Stimulated activated CD4-positive, alpha-beta T cell treated with anti-CD3 and anti-CD28 coated beads, Interleukin-4, amount 100 ng/mL, for 1 hour (primary cell): ENCODE measurements around the gene PPL.

ENCODE experiments used
- DNase-seq: peaks from one replicate; pipeline ENCODE4 v3.0.0-alpha.2; 2020

The PPL gene

DNA sequence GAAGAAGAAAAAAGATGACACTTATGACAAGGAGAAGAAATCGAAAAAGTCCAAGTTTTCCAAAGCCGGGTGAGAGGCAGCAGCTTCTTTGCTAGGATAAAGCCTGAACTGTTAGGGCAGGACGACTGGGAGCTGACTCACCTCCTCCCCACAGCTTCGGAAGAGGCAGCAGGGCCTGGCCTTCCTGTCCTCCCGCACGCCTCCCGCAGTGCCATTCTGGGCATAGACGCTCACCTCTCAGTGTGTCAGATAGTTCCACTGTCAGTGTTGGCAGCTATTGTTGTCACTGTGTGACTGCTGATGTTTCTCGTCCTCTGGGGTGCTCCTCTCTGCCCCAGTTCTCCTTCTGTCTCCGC is 77.1 kb downstream of the PPL start:
- no peak for DNase-seq

DNA sequence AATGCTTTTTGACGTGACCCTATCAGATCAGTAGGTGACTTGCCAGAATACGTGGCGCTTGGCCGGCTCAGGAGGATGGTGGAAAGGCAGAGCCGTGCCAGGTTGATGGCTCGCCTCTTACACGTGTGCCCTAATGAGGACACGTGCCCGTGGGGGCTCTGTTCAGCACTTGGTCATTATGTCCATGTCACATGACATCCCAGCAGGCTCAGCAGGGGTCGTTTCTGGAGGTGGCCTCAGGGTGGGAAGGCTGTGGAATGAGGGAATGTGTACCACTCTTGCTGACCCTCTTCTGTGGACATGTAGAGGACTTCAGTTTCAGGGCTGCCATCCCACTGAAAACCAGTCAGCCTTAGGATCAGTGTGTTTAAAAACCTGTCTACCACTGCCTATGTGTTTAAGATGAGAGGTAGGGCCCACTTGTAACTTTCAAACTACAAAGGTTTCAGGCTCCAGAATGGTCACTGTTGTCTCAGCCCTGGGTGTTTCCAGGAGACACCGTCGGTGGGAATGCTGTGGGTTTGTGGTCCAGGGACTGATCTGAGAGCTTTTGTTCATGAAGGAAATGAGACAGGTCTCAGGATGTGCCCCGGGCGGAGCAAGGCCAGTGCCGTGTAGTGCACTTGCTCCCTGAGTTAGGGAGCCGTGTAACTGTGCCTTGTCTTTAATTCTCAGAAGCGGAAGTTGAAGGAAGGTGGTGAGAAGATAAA is 77.6 kb downstream of the PPL start:
- DNase-seq, result no peak

DNA sequence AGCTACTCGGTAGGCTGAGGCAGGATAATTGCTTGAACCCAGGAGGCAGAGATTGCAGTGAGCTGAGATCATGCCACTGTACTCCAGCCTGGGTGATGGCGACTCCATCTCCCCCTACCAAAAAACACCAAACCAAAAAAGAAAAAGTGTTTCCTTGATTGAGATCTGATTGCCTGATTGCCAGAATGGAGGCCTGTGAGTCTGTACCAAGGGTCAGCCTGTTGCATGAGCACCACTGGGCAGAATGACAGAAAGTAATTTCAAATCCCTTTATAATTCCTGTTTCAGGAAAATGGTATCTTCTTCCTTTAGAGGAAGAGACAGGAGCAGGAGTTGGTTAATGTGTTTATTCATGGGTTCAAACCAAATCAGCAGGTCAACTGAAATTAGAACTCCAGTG is 81.1 kb downstream of the PPL start:
- no peak for DNase-seq

DNA sequence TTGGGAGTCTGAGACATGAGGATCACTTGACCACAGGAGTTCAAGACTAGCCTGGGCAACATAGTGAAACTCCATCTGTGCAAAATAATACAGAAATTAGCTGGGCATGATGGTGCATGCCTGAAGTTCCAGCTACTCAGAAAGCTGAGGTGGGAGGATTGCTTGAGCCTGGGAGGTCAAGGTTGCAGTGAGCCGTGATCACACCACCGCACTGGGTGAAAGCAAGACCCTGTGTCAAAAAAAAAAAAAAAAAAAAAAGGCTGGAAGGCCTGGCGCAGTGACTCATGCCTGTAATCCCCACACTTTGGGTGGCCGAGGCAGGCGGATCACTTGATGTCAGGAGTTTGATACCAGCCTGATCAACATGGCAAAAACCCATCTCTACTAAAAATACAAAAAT is 81.6 kb downstream of the PPL start:
- DNase-seq, result no peak

DNA sequence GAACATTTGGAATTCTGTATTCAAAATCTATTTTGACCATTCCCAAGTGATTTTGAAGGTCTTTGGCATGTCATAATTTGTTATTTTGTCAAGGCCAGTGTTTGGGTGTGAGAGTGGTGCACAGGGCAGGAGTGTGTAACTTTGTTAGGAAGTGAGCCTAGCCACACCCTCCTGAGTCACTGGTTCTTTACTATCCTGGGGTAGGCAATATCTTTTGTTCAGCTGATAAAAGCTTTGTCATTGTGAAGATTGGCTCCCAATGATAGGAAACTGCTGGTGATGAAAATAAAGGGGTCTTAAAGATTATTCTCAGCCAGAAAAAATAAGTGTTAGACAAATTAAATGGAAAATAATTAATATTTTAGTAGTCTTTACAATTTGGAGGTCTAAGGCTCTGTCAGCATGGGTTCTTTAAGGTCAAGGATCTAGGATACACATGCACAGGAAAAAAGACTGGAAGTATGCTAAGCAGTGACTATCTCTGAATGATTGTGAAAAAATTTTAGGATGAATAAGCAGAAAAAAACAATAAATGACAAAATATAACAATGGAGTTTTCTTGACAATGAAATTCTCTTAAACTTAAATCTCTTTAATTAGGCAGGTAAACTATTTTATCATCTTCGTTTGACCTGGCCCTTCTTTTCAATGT is 84.6 kb downstream of the PPL start:
- DNase-seq, result no peak

DNA sequence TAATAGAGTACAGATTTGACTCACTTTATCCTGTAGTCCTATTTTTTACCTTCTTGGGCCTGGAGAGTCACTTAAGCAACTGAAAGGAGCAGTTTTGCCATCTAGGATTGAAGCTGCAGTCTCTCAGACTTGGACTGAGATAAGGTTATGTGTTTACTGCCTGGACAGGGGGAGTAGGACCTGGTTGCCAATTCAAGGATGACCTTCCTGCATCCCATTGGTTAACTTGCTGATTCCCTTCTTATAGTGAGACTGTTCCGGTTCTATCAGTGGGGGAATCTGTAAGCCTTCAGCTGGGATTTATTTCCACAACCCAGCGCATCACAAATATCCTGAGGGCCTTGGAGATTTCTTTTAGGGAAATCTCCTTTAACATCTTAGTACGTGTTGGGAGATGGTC is 86.7 kb downstream of the PPL start:
- no peak for DNase-seq

DNA sequence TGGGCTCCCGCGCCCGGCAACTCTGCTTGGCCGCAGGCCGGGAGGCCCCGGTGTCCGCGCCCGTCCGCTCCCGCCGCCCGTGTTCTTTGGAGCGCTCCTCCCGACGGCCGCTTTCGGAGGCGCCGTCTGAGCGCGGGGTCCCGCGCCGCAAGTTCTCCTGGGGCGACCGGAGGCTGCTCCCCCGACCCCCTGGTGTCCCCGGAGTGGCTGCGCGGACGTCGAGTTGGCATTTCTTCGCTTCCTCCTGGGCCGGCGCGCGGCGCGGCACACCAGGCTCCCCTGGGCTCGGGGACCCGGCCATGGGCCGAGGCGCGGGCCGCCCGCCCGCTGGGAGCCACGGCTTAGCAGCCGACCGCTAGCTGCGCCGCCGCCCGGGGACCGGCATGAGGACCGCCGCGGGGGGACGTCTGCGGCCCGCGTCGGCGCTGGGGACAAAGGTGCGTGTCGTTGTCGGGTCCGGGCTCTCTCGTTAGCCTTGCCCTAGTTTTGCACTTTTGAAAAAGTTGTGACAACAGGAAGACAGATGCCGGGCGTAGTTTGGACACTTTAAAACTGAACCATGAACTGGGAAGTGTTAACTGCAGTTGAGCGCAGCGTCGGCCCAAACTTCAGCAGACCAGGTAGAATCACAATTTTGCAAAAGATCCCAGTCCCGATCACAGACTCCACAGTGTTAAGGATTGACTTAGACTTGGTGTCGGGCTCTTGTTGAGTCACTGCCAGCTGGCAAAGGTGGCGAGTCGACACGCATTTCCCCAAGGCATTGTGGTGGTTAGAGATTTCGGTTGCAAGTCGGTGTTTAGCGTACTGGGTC is 89.0 kb downstream of the PPL start:
- peak; percentile 38 for DNase-seq

DNA sequence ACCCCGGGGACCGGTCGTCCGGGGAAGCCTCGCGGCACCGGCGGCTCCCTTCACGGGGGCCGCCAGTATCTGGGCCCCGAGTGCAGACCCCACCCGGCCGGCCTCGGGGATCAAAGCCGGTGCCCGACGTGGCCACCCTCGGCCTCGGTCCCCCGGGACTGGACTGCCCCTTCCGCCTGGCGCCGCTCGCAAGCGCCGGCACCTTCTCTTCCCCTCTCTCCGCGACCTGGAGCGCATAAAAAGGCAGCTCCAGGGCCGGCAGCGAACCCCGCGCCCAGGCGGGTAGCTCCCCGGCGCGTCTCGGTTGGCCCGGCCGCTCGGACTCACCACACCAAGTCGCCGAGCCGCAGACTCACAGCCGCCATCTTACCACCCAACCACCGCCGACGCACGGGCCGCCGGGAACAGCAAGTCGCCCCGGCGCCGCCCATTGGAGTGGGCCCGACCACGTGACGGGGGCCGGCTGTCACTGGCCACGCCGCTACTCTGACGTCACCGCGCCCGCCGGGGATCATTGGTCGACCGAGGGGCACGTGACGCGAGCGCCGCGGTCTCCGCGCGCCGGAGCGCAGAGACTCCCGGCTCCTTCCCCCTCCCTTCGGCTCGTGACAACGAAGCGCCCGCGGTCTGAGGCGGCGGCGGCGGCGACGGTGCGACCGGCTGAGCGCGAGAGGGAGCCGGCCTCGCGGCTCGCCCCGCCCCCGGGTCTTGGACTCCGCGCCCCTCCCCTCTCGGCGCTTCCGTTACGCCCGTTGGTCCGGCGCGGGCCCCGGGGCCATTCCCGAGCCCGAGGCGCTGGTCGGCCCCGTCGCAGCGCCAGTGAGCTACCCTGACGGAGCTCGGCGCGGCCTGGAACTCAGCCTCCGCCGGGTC is 89.8 kb downstream of the PPL start, which contains the start of the genes GLYR1 and UBN1:
TSS of gene GLYR1 (minus strand) at position 388 of the 873 bp plus-strand sequence. CDS start at position 365, 23 bp downstream.
TSS of gene UBN1 (plus strand) at position 581 of the 873 bp plus-strand sequence. CDS start 5,437 bp downstream, outside the sequence.
- peak; percentile 100 for DNase-seq

DNA sequence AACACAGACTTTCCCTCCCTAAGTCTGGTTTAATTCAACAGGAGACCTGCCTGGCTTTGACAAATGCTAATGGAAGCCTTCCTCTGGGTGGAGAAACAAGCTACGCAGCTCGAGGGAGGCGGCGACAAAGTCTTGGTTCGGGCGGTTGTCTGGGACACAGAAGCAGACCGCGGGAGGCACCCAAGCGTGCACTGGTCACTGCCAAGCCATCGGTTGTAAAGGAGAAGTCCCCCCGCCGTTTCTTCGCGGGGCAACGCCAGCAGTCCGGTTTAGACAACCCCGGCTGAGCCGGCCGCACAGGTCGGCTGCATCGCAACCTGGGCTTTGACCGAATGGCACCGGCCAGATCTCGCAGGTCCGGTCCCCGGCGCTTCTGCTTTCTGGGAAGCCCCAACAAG is 90.4 kb downstream of the PPL start:
- peak; percentile 14 for DNase-seq

DNA sequence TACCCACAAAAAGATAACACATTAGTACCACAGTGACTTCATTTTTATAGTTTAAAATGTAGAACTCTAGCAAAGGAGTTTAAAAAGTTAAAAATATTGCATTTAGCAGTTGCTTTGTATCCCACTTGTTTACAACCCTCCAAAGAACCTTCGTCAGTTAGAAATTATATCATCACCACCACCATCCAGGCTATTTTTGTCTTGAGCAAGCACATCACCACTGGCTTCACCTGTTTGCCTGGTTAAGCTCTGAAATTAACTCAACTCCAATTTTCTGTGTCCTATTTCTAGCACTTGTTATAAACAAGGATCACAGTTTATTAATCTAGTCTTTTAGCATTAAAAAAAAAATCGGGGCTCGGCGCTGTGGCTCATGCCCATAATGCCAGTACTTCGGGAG is 96.0 kb downstream of the PPL start:
- no peak for DNase-seq

DNA sequence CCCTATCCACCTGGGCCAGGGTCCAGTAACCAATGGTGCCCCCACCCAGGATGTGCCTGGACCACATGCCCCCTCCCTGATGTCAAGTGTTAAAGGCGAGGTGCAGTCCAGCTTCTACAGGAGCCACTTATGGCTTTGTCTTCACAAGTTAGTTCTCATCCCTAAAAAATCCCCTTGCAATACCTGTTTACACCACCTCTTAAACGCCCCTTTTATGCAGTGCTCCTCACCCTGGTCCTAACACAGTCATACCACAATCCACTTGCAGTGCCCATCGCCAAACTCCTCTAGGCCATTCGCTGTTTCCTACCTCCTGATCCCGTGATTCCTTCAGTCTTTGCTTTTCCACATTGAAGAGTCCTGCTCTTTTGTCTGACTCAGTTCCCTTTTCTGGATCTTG is 97.0 kb downstream of the PPL start:
- no peak for DNase-seq

DNA sequence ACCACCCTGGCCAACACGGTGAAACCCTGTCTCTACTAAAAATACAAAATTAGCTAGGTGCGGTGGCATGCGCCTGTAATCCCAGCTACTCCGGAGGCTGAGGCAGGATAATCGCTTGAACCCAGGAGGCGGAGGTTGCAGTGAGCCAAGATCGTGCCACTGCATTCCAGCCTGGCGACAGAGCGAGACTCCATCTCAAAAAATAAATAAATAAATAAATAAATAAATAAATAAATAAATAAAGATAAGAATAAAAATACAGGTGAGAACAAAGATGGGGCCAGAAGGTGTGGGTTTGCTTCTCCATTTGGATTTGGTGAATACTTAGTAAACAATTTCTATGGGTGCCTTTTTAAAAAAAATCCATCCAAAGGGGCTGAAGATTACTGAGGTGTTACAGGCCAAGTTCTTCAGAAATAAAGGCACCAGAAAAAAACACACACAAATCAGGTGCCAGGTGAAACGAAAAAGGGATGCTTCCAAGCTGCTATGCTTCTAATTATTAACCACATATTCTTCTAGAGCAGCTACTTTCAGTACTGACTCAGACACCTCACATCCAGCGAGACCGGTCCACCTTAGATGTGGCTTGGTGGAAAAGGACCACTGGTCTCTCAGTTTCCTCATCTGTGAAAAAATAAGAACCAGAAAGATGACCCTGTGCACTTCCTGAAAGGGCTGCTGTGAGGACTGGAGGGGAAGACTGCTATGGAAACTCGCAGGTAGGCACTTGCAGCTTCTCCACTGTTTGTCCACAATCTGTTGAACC is 99.0 kb downstream of the PPL start:
- no peak for DNase-seq

DNA sequence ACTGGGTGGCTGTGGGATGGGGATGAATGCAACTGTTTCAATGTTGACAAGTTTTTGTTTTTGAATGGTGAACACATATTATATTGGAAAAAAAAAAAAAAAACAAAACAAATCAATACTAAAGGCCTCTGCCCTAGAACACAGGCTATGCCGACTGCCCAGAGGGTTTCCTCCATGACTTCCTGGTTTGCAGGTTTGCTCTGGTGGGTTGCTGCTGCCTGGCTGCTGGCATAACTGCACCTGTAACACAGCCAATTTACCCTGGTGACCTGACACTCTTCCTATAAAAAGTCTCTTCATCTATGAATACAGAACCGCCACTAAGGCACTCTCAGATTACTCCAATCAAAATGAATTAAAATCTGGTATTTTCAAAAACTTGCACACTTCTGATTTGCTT is 100.2 kb downstream of the PPL start:
- DNase-seq, result no peak

DNA sequence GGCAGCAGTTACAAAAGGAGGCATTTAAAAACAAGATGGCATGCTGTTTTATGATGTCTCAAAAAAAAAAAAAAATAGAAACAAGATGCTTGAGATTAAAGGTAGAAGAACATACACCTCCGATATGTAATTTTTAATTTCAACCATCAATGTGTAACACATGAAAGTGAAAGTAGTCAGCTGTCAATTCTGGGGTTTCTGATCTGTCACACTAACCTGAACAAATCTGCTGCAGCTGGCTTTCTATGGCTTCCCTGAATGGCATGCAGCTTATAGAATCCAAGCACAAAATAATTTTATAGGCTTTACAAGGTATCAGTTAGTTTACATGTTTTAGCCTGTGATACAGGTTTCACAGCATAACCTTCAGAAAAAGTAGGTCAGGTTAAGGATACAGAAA is 103.4 kb downstream of the PPL start:
- no peak for DNase-seq

DNA sequence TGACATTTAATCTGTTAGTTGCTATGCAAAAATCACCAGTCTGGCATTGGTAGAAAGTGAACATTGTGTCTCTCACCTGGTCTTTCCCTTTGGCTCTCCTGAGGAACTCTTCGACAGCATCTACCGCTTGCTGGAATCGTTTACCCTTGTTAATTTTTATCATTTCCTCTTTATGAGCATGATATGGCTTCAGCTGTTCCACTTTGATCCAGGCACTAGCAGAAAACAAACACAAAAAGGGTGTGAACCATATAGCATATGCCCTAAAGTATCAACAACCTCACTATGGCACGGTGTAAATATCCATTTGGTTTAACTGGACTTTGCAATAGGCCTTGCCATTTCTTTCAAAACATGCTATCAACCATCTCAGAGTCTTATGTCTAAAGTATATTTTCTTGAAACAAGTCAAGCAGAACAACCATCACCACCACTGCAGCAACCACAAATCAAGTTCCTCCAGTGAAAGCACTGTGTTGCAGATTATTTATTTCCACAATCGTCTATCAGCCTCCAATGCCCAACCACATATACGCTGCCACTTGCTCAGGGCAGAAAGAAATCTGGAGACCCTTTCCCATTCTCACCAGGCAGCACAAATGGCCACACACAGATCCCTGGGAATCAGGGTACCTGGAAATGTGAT is 104.1 kb downstream of the PPL start:
- no peak for DNase-seq
